Activated naive CD8-positive, alpha-beta T cell treated with anti-CD3 and anti-CD28 coated beads, Interleukin-2, amount 10 ng/mL, durations not matched to agents 7 days and 5 days (primary cell): Measurements from ENCODE around the gene LRRC10B. TPM values are rescaled to one million over a fixed set of nuclear protein-coding genes. Genes with fewer than 3 reads are reported as not detected.
"Not testable (repeated sequence)": the region's sequence is repeated elsewhere in the genome, so short reads cannot be mapped to it uniquely, and the experiment has no call there.

Experiments
- ATAC-seq: fragments of 150-1000 bp; cut with Tn5 transposase; one replicate; pipeline ENCODE4 v1.10.0; 2021; ENCODE audit warnings: low read depth, moderate library complexity
- POLR2A ChIA-PET: fragments of 350-600 bp; sonication (Branson Sonifier 250); formaldehyde crosslinking; loops from one replicate; lab custom pipeline; 2021; ENCODE audit warnings: antibody characterized with exemption; lab: Charles Lee
- DNase-seq: peaks from one replicate; pipeline ENCODE4 v3.0.0; 2021
- H3K27ac Mint-ChIP-seq: one replicate; pipeline ENCODE4 v1.8.0; 2022; ENCODE audit warnings: mild to moderate bottlenecking, mixed read lengths
- H3K27me3 Mint-ChIP-seq: one replicate; pipeline ENCODE4 v1.8.0; 2022; ENCODE audit warnings: mild to moderate bottlenecking, moderate library complexity, mixed read lengths
- H3K36me3 Mint-ChIP-seq: one replicate; pipeline ENCODE4 v1.8.0; 2021; ENCODE audit warnings: mild to moderate bottlenecking, mixed read lengths
- H3K4me1 Mint-ChIP-seq: one replicate; pipeline ENCODE4 v1.8.0; 2021; ENCODE audit warnings: mixed read lengths
- H3K4me3 Mint-ChIP-seq: one replicate; pipeline ENCODE4 v1.8.0; 2022; ENCODE audit warnings: mild to moderate bottlenecking, moderate library complexity, mixed read lengths
- H3K9me3 Mint-ChIP-seq: one replicate; pipeline ENCODE4 v1.8.0; 2021; ENCODE audit warnings: mixed read lengths
- total RNA-seq, 2 experiments: library from RNA; stranded (reverse); gene quantifications; one replicate each; pipeline ENCODE4 v1.2.3, GENCODE V29; 2021

The LRRC10B gene
- total RNA-seq, 2 experiments from 2014 or later: not detected

DNA sequence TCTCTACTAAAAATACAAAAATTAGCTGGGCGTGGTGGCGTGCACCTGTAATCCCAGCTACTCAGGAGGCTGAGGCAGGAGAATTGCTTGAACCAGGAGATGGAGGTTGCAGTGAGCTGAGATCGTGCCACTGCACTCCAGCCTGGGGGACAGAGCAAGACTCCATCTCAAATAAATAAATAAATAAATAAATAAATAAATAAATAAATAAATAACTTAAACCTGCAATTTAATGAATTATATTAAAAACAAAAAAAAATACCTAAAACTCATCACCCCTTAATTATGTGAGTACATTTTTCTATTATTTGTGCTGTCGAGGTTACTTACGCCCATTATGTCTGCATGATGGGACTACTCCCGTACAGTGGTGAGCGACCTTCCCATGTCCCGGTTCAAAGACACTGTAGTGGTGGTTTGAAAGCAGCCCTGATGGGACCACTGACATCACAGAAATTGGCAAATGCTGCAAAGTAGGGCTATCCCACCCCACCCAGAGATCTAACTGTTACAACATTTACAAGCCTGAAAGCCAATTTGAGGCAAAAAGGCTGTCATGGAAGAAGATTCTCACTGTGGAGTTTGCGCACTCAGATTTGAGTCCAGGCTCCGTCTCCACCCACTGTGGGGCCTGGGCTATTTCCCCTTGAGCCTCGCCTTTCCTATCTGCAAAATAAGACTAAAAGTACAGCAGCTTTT is 29.0 kb upstream of the LRRC10B start:
- not testable (repeated sequence) for H3K9me3 Mint-ChIP-seq, H3K4me3 Mint-ChIP-seq, DNase-seq, H3K27me3 Mint-ChIP-seq, ATAC-seq, H3K27ac Mint-ChIP-seq, H3K4me1 Mint-ChIP-seq, H3K36me3 Mint-ChIP-seq
- POLR2A ChIA-PET: interaction anchor here (1.2 kb wide), 1 partner anchor 37 kb away, joined by 3 read pairs; no protein-coding TSS in a partner anchor

DNA sequence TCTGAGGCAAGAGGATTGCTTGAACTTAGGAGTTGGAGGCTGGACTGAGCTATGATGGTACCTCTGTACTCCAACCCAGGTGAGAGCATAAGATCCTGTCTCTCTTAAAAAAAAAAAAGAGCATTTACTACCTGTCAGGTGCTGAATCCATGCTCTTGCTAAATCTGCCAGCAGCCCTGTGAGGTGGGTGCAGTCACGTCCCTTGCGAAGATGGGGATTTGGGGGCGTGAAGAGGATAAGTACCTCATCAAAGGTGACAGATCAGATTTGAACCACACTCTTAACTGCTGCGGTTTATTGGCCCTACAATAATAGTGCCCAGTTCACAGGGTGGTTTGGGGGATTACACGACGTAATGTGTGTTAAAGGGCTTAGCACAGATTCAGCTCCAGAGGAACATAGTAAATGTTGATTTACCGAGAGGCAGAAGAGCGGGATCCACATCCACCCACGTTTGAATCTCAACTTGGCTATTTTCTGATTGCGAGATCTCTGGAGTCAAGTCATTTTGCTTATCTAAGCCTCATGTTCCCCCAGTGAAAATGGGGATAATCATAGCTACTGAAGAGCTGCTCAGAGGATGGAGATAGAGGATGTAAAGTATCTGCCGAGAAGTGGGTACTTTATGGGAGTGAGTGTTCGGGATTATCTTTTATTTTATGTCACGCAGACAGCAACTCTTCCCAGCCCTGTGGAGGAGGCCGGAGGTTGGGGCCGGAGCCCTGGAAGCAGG is 28.1 kb upstream of the LRRC10B start:
- ATAC-seq (no peak), DNase-seq (no peak)
- H3K4me3 Mint-ChIP-seq: no peak overlapping the region
- H3K36me3 Mint-ChIP-seq: no peaks in the 10 kb centered on the region
- H3K27me3 Mint-ChIP-seq: no peaks in the 10 kb centered on the region
- peaks cover 5% of the 10 kb centered on the region for H3K4me1 Mint-ChIP-seq
- H3K27ac Mint-ChIP-seq: no peak overlapping the region
- H3K9me3 Mint-ChIP-seq: no peaks in the 10 kb centered on the region
- POLR2A ChIA-PET: no interaction called here

DNA sequence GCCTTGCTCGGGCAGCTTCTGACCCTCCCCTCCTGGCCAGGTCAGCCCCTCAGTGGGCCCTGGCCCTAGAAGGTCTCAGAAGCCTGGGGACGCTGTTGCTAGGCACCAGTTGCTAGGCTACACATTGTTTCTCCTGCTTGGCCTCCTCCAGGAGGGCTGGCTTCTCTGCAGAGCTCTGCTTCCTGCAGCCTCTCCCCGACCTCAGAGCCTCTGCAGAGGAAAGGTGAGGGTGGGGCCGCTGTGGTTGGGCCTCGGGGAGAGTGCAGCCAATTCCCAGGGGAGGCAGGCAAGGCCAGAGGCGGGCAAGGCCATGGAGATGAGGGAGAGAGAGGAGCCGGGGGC is 27.6 kb upstream of the LRRC10B start:
- Mint-ChIP-seq H3K4me1 (peaks cover 5% of the 10 kb centered on the region), H3K27ac (no peak overlapping the region), H3K27me3 (no peaks in the 10 kb centered on the region), H3K4me3 (no peak overlapping the region), H3K36me3 (no peaks in the 10 kb centered on the region), H3K9me3 (no peaks in the 10 kb centered on the region)
- no peak for DNase-seq
- POLR2A ChIA-PET: no interaction called here
- ATAC-seq: no peak

DNA sequence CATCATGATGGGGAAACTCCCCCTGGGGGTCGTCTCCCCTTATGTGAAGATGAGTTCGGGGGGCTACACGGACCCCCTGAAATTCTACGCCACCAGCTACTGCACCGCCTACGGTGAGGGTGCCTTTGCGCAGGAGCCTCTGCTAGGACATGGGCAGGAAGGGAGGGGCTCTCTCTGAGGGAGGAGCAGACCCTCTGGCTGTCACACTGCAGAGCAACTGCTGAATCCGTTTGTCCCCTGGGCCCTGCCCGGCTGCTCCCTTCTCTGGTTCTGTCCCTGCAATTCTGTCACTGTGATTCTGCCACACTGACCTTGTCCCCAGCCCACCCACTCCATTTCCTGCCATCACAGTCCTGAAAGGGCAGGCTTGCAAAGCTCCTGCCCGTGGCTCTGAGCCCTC is 26.7 kb upstream of the LRRC10B start:
- H3K4me3 Mint-ChIP-seq: no peak overlapping the region
- no peaks in the 10 kb centered on the region for H3K9me3 Mint-ChIP-seq
- H3K4me1 Mint-ChIP-seq: peaks cover 5% of the 10 kb centered on the region
- ATAC-seq (no peak), DNase-seq (no peak)
- H3K27ac Mint-ChIP-seq: no peak overlapping the region
- POLR2A ChIA-PET: no interaction called here
- no peaks in the 10 kb centered on the region for H3K27me3 Mint-ChIP-seq
- no peaks in the 10 kb centered on the region for H3K36me3 Mint-ChIP-seq

DNA sequence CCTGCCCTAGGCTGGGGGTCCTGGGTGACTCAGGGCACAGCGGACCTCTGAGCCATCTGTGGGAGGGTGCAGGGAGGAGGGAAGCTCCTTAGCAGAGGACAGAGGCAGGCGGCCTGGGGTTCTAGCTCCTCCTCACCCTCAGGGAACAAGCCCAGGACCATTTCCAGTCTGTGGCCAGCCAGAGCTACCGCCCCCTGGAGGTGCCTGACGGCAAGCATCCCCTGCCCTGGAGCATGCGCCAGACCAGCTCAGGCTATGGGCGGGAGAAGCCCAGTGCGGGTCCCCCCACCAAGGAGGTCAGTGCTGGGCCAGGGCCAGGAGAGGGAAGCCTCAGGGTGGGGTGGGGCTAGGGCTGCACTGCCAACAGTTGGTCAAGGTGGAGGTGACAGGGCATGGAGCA is 26.0 kb upstream of the LRRC10B start:
- no peak overlapping the region for H3K27ac Mint-ChIP-seq
- POLR2A ChIA-PET: no interaction called here
- H3K4me3 Mint-ChIP-seq: no peak overlapping the region
- DNase-seq: peak; percentile 45
- no peaks in the 10 kb centered on the region for H3K27me3 Mint-ChIP-seq
- H3K4me1 Mint-ChIP-seq: peaks cover 5% of the 10 kb centered on the region
- H3K9me3 Mint-ChIP-seq: no peaks in the 10 kb centered on the region
- no peaks in the 10 kb centered on the region for H3K36me3 Mint-ChIP-seq
- ATAC-seq: peak; percentile 55

DNA sequence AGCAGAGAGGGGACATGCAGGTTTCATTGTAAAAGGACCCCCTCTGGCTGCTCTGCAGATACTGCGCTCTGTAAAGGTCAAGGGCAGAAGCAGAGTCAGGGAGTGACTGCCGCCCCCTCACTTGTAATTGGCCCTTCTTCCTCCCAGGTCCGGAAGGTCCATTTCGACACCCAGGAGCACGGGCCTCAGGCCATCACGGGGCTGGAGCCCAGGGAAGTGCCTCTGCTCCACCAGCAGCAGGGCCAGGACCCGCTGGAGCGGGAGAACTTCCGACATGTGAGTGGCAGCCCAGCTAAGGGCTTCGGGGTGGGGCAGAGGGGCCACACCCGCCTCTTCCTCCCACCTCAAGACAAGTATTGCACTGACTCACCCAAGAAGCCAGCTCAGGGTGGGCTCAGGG is 24.0 kb upstream of the LRRC10B start:
- Mint-ChIP-seq H3K4me3 (no peak overlapping the region), H3K27me3 (no peaks in the 10 kb centered on the region), H3K36me3 (no peaks in the 10 kb centered on the region), H3K27ac (no peak overlapping the region), H3K4me1 (no peaks in the 10 kb centered on the region), H3K9me3 (no peaks in the 10 kb centered on the region)
- no peak for DNase-seq
- ATAC-seq: no peak
- POLR2A ChIA-PET: no interaction called here

DNA sequence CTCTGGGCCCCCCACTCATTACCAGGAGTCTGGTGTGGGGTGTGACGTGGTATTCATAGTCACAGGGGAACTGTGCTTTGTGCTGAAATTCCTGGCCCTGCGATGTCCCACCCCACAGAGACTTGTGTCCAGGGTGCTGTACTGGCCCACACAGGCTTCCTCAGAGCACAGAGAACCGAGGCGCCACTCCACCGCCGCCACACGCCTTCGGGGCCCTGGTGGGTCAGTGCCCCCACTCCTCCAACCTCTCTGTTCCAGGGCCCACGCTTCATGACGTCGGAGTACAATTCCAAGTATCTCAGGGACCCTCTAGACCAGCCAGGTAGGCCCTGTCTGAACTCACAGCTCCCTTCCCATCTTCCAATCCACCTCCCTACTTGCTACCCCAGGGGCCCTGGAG is 23.5 kb upstream of the LRRC10B start:
- no peaks in the 10 kb centered on the region for H3K9me3 Mint-ChIP-seq
- POLR2A ChIA-PET: no interaction called here
- no peak overlapping the region for H3K27ac Mint-ChIP-seq
- ATAC-seq: no peak
- no peak overlapping the region for H3K4me3 Mint-ChIP-seq
- no peaks in the 10 kb centered on the region for H3K4me1 Mint-ChIP-seq
- no peak for DNase-seq
- no peaks in the 10 kb centered on the region for H3K27me3 Mint-ChIP-seq
- H3K36me3 Mint-ChIP-seq: no peaks in the 10 kb centered on the region

DNA sequence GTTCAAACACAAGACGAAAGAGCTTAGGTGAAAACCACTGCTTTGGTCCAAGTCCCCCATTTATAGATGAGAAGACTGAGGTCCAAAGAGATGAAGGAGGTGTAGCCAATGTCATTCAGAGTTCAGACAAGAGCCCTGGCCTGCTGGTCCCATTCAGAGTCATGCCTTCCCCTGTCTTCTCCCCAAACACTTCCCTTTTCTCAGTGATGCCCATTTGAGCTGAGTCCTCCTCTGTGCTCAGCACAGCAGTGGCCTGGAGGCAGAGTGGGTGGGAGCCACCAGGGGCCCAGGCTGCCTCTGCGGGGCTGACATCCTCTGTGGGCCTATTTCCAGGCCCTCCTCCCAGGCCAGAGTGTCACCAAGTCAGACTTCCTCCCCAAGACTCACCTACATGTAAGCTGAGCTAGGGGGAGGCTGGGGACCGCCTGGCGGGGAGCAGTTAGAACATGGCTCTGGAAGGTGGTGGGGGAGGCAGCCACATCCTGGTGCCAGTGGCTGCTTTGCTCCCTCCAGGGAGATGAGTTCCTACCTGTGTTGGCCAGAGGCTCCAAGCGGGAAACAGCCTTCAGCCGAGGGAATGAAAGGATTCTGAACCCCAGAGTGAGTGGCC is 22.4 kb upstream of the LRRC10B start:
- no peaks in the 10 kb centered on the region for H3K36me3 Mint-ChIP-seq
- H3K27ac Mint-ChIP-seq: no peak overlapping the region
- H3K27me3 Mint-ChIP-seq: no peaks in the 10 kb centered on the region
- H3K4me1 Mint-ChIP-seq: no peaks in the 10 kb centered on the region
- POLR2A ChIA-PET: no interaction called here
- DNase-seq (no peak), ATAC-seq (no peak)
- H3K4me3 Mint-ChIP-seq: no peak overlapping the region
- no peaks in the 10 kb centered on the region for H3K9me3 Mint-ChIP-seq

DNA sequence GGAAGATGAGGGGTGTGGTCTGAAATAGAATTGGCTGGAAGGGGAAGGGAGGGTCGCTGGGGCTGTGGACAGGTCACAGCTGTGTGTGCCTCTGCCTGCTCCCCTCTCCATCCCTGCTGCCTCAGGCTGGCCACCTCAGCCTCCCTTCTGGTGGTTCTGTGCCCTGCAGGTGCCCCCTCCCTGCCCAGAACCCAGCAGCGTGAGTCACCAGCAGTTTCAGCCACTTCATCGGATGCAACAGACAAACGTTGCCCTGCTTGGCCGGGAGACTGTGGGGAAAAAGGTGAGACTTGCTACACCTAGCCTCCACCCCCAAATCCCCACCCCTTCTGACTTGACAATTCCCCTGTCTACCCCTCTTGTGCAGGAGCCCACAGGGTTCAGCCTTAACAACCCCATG is 21.8 kb upstream of the LRRC10B start:
- Mint-ChIP-seq H3K4me3 (no peak overlapping the region), H3K9me3 (no peaks in the 10 kb centered on the region), H3K4me1 (no peaks in the 10 kb centered on the region), H3K27ac (no peak overlapping the region), H3K27me3 (no peaks in the 10 kb centered on the region), H3K36me3 (no peaks in the 10 kb centered on the region)
- ATAC-seq: no peak
- DNase-seq: no peak
- POLR2A ChIA-PET: no interaction called here

DNA sequence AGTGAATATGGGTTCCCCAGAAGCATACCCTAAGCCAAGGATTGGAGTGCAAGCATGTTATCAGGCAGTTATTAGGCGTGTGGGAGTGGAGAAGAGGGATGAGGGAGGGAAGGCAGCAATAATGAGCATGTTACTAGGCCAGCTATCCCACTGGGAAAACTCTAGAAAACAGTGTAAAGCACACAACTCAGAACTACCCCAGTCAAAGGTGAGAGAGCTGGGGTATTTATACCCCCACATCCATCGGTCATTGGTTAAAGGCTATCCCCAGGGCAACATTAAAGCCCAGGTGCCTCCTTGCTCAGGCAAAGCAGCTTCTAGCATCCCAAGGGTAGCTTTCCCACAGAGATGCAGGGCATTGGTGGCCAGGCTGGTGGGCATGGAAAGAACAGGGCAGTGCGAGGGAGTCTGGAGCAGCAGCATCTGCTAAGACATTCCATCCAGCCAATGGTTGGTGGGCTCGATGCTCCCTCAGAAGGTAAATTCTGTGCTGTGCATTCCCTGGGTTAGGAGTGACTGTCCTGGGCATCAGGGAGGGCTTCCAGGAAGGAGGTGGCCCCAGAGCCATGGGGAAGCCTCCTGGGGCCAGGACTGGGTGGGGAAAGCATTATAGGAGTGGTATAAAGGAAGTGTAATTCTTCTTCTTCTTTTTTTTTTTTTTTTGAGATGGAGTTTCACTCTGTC is 21.1 kb upstream of the LRRC10B start:
- POLR2A ChIA-PET: no interaction called here
- Mint-ChIP-seq H3K9me3 (no peaks in the 10 kb centered on the region), H3K27ac (no peak overlapping the region), H3K36me3 (no peaks in the 10 kb centered on the region), H3K4me1 (no peaks in the 10 kb centered on the region), H3K4me3 (no peak overlapping the region), H3K27me3 (no peaks in the 10 kb centered on the region)
- no peak for DNase-seq
- no peak for ATAC-seq

DNA sequence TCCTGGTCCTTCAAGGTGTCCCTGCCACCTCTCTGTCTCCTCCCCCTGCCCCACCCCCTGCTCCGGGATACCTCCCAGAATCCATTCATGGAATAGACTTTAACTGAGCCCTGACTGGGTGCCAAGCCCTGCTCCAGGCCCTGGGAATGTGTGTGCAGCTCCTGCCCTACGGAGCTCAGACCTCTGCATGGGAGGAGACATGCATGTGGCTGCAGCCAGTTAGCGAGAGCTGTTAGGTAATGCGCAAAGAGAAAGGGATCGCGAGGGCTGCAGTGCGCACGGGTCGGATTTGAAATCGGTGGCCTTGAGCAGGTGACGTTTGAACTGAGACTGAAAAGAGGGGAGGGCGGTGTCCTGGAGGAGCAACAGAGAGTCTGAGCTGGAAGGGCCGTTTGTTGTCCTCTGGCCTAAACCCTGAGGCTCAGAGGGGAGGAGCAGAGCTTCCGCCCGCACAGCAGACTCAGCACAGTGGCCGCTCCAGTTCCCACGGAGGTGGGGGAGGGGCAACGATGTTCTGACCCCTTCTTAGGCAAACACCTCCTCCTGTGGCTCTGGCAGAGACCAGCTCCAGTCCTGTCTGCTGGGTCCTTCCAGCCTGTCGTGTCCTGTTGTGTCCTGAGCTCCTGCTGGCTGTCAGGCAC is 19.8 kb upstream of the LRRC10B start:
- Mint-ChIP-seq H3K27me3 (no peaks in the 10 kb centered on the region), H3K27ac (no peak overlapping the region), H3K36me3 (no peaks in the 10 kb centered on the region), H3K4me3 (no peak overlapping the region), H3K4me1 (no peaks in the 10 kb centered on the region), H3K9me3 (no peaks in the 10 kb centered on the region)
- ATAC-seq: no peak
- no peak for DNase-seq
- POLR2A ChIA-PET: no interaction called here

DNA sequence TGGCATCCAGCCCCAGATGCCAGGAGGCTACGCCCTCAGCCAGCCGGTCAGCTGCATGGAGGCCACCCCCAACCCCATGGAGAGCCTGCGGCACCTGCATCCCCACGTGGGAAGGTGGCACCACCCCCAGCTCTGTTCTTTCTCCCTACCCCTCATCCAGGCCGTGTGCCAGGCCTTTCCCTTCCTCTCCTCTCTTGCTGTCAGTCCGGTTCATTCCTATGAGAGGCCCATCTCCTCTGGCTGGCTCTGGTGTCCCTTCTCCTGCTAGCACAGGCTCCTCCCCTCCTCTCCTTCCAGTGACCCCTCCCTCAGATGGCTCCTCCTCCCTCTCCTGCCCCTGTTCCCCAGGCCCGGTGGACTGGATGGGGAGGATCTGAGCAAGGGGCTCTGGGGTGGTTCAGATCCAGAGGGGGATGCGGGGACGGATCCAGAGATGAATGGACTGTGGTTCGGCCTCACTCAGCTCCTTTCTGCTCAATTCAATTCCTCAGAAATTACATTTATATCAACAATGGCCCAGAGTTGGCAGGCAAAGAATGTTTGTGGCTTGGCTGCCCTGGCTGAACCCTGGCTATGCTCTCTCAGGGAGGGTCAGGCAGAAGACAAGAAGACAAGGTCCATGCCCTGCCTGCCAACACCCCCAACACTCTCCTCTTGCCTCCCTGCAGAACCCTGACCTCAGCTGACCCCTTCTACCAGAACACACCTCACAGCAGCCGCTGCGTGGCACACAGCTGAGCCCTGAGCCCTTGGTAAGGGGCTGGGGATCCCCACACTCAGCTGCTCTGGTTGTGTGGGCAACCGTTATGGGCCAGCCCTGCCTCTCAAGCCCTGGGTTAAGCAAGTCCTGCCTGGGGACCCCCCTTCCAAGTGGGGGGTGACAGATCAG is 18.5 kb upstream of the LRRC10B start:
- Mint-ChIP-seq H3K27ac (no peak overlapping the region), H3K4me3 (no peak overlapping the region), H3K4me1 (no peaks in the 10 kb centered on the region), H3K9me3 (no peaks in the 10 kb centered on the region), H3K27me3 (no peaks in the 10 kb centered on the region), H3K36me3 (no peaks in the 10 kb centered on the region)
- POLR2A ChIA-PET: interaction anchor here (0.6 kb wide), 1 partner anchor 346 kb away, joined by 3 read pairs; no protein-coding TSS in a partner anchor
- no peak for ATAC-seq
- DNase-seq: no peak
